ENCODE measurements around the gene EPHX1. TPM values are rescaled to one million over a fixed set of nuclear protein-coding genes. Genes with fewer than 3 reads are reported as not detected.
A peak's percentile ranks its signal among the peaks of the same experiment; 100 is the strongest.
"Not testable (repeated sequence)": the region's sequence is repeated elsewhere in the genome, so short reads cannot be mapped to it uniquely, and the experiment has no call there.

EPHX1 gene
- total RNA-seq, 1 donor from 2014 or later = 15.8 TPM

DNA sequence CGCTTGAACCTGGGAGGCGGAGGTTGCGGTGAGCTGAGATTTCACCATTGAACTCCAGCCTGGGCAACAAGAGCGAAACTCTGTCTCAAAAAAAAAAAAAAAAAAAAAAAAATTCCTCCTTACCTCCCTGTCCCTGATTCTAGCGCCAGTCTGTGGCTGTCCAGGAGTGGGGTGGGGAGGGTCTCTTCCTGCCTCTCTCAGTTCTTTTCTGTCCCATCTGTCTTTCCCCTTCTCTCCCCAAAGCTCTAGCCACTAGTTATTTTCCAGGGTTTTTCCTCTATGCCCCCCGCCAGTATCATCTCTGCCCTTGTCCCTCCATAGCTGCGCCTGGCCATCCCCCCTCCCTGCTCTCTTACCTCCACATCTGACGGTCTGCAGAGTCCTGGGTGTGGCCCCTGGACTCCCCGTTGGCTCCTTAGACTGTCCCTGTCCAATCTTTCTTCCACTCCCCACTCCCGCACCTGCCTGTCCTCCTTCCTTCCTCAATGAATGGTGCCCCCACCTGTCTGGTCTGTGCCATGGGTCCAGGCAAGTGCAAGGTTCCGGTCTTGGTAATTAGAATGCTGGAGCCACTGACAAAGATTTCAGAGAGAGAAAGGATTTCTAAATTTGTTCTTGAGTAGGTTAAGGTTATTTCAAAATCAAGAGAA is 73.8 kb downstream of the EPHX1 start:
- Mint-ChIP-seq H3K27ac (ENCODE audit: unreplicated experiment) (no peak overlapping the region), H3K27me3 (ENCODE audit: low read depth) (peaks cover 27% of the 10 kb centered on the region), H3K36me3 (ENCODE audit: low read depth) (no peaks in the 10 kb centered on the region), H3K4me1 (peaks cover 32% of the 10 kb centered on the region), H3K9me3 (no peaks in the 10 kb centered on the region), H3K4me3 (peak overlapping the region; percentile 91)
- DNase-seq (ENCODE audit: low read depth, low spot score) = no peak
- TF ChIP-seq, protein P1, sequence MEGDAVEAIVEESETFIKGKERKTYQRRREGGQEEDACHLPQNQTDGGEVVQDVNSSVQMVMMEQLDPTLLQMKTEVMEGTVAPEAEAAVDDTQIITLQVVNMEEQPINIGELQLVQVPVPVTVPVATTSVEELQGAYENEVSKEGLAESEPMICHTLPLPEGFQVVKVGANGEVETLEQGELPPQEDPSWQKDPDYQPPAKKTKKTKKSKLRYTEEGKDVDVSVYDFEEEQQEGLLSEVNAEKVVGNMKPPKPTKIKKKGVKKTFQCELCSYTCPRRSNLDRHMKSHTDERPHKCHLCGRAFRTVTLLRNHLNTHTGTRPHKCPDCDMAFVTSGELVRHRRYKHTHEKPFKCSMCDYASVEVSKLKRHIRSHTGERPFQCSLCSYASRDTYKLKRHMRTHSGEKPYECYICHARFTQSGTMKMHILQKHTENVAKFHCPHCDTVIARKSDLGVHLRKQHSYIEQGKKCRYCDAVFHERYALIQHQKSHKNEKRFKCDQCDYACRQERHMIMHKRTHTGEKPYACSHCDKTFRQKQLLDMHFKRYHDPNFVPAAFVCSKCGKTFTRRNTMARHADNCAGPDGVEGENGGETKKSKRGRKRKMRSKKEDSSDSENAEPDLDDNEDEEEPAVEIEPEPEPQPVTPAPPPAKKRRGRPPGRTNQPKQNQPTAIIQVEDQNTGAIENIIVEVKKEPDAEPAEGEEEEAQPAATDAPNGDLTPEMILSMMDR (conservative IDR thresholded peaks at IDR 0.05) = no peak

DNA sequence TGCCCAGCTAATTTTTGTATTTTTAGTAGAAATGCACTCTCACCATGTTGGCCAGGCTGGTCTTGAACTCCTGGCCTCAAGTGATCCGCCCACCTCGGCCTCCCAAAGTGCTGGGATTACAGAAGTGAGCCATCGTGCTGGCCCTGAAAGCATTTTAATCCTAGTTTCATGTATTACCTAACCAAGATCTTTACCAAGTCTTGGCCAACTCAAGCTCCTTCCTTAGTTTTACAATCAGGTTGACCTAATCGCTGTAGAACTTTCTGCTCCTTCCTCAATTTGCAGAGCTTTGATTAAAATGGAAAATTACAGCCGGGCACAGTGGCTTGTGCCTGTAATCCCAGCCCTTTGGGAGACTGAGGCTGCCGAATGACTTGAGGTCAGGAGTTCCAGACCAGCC is 75.4 kb downstream of the EPHX1 start:
- peaks cover 30% of the 10 kb centered on the region for H3K27me3 Mint-ChIP-seq (ENCODE audit: low read depth)
- DNase-seq (ENCODE audit: low read depth, low spot score) = no peak

DNA sequence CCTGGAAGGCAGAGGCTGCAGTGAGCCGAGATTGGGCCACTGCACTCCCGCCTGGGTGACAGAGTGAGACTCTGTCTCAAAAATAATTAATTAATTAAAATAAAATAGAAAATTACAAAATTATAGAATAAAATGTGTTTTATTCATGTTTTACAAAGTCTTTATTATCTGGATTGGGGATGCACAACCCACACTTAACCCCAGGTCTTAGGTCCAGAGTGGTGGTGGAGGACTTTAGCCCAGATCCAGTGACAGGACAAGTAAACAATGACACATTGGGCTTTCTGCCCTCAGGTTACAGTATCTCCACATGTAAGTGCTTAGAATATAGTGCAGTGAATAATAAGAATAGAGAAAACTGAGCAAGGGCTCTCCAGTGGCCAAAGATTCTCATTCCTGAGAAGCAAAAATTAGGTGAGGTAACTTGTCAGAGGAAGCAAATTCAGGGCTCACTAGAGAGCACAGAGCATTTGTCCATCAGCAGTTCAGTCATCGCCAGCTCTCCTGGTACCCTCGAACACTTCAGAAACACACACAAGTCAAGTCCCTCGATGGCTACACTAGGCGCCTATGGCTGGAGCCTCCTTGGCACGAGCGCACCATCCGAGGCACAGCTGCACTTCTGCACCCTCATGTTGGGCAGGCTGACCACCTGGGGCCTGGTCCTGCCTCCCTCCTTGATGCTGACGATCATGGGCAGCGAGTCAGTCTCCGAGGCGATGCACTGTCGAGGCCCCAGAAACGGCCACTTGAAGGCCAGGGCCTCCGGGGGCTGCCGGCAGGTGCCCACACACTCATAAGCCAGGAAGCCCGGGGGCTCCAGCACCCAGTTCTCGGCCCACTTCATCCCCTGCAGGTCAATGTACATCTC is 76.5 kb downstream of the EPHX1 start:
- H3K4me3 Mint-ChIP-seq = peak overlapping the region; percentile 81
- H3K27ac Mint-ChIP-seq (ENCODE audit: unreplicated experiment) = no peak overlapping the region

More for the DNA sequence above, 75.4 kb downstream of the EPHX1 start:
- Mint-ChIP-seq H3K9me3 (no peaks in the 10 kb centered on the region), H3K36me3 (ENCODE audit: low read depth) (no peaks in the 10 kb centered on the region), H3K4me3 (peak overlapping the region; percentile 57), H3K4me1 (peaks cover 27% of the 10 kb centered on the region), H3K27ac (ENCODE audit: unreplicated experiment) (no peak overlapping the region)
- TF ChIP-seq, protein P1 (conservative IDR thresholded peaks at IDR 0.05) = no peak

GRCh38 chr1:225887030-225887314 is 77.0 kb downstream of the EPHX1 start:
- H3K4me1 Mint-ChIP-seq = peaks cover 27% of the 10 kb centered on the region
- peaks cover 28% of the 10 kb centered on the region for H3K27me3 Mint-ChIP-seq (ENCODE audit: low read depth)
- H3K36me3 Mint-ChIP-seq (ENCODE audit: low read depth) = no peaks in the 10 kb centered on the region
- DNase-seq (ENCODE audit: low read depth, low spot score) = no peak
- TF ChIP-seq, protein P1 (conservative IDR thresholded peaks at IDR 0.05) = no peak
- no peak overlapping the region for H3K27ac Mint-ChIP-seq (ENCODE audit: unreplicated experiment)
- no peaks in the 10 kb centered on the region for H3K9me3 Mint-ChIP-seq
- H3K4me3 Mint-ChIP-seq = peak overlapping the region; percentile 81

More for the DNA sequence above, 76.5 kb downstream of the EPHX1 start:
- Mint-ChIP-seq H3K27me3 (ENCODE audit: low read depth) (peaks cover 28% of the 10 kb centered on the region), H3K4me1 (peaks cover 27% of the 10 kb centered on the region), H3K36me3 (ENCODE audit: low read depth) (no peaks in the 10 kb centered on the region), H3K9me3 (no peaks in the 10 kb centered on the region)
- TF ChIP-seq, protein P1 (conservative IDR thresholded peaks at IDR 0.05) = no peak
- no peak for DNase-seq (ENCODE audit: low read depth, low spot score)

DNA sequence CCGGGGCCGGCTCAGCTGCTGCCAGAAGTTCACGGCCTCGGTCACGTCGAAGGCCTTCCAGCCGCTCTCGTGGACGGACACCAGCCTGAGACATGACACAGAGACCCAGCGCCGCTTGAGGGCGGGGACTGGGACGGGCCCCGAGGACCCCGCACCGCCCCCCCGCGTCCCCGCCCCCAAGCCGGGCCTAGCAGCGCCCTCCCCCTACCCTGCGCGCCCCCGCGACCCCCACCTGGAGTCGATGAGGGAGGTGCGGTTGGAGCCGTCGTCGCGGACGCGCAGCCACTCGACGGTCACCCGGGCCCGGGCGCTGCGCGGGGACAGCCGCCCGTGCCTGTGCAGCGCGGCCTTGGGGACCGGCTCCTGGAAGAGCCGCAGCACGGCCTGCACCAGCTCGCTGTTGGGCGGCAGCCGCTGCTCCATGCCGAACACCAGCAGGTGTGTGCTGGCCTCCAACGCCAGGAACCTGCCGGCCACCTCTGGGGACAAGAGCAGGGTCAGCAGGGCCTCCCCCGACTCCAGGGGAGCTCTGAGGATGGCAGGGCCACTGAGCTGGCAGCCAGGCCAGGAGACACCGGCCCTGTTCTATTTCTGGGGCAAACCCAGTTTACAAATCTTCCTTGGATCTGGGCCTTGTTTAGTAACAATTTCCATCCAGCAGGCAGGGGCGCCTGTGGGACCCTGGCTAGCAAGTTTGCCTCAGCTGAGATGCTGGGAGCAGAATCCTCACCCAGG is 77.8 kb downstream of the EPHX1 start:
- not testable (repeated sequence) for H3K27ac Mint-ChIP-seq (ENCODE audit: unreplicated experiment)

More for the DNA sequence above, 77.8 kb downstream of the EPHX1 start:
- peaks cover 27% of the 10 kb centered on the region for H3K4me1 Mint-ChIP-seq
- not testable (repeated sequence) for H3K9me3 Mint-ChIP-seq; H3K36me3 Mint-ChIP-seq (ENCODE audit: low read depth); DNase-seq (ENCODE audit: low read depth, low spot score)
- peak overlapping the region; percentile 38 for H3K4me3 Mint-ChIP-seq
- peaks cover 28% of the 10 kb centered on the region for H3K27me3 Mint-ChIP-seq (ENCODE audit: low read depth)

All from neural crest cell (in vitro differentiated cells).